Natural killer cell (primary cell): ENCODE measurements around the gene NOX1. TPM values are rescaled to one million over a fixed set of nuclear protein-coding genes. Genes with fewer than 3 reads are reported as not detected.

Source experiments
- ATAC-seq, 3 donors: fragments of 150-1000 bp in 2 of 3; fragments of 200-7000 bp in 1 of 3; cut with Tn5 transposase; 1 replicate in 1 of 3; 2 replicates in 2 of 3; pipeline ENCODE4 v1.10.0; 2021; ENCODE audit warnings: mild to moderate bottlenecking in 2 of 3, moderate library complexity in 2 of 3
- DNase-seq, 2 donors: peaks; one replicate each; pipeline versions ENCODE4 v3.0.0 to v3.0.0-alpha.2; 2013 to 2021; ENCODE audit warnings: mixed read lengths in 1 of 2
- H3K27ac ChIP-seq: one replicate; pipeline ENCODE4 v1.5.1; 2013; ENCODE audit warnings: mild to moderate bottlenecking, low read length
- H3K27me3 ChIP-seq: one replicate; pipeline ENCODE4 v1.6.1; 2013; ENCODE audit warnings: low read length; ENCODE audit not compliant: control insufficient read depth, insufficient read depth
- H3K36me3 ChIP-seq: one replicate; pipeline ENCODE4 v1.6.1; 2013; ENCODE audit warnings: low read length; ENCODE audit not compliant: control insufficient read depth, insufficient read depth
- H3K4me1 ChIP-seq: one replicate; pipeline ENCODE4 v1.6.1; 2013; ENCODE audit warnings: low read length; ENCODE audit not compliant: control insufficient read depth, insufficient read depth
- H3K4me3 ChIP-seq: one replicate; pipeline ENCODE4 v1.5.1; 2013; ENCODE audit warnings: low read length
- H3K9me3 ChIP-seq: one replicate; pipeline ENCODE4 v1.6.1; 2013; ENCODE audit warnings: low read length; ENCODE audit not compliant: control insufficient read depth, insufficient read depth
- H3K27ac Mint-ChIP-seq, 2 donors: one replicate each; pipeline ENCODE4 v1.8.0; 2022; ENCODE audit warnings: mild to moderate bottlenecking in 2 of 2, mixed read lengths in 2 of 2, moderate library complexity in 1 of 2
- H3K27me3 Mint-ChIP-seq, 2 donors: one replicate each; pipeline ENCODE4 v1.8.0; 2022; ENCODE audit warnings: low read depth in 2 of 2, mixed read lengths in 2 of 2
- H3K36me3 Mint-ChIP-seq: one replicate; pipeline ENCODE4 v1.8.0; 2022; ENCODE audit warnings: mixed read lengths
- H3K4me1 Mint-ChIP-seq, 2 donors: one replicate each; pipeline ENCODE4 v1.8.0; 2022; ENCODE audit warnings: mixed read lengths in 2 of 2
- H3K4me3 Mint-ChIP-seq: one replicate; pipeline ENCODE4 v1.8.0; 2022; ENCODE audit warnings: mild to moderate bottlenecking, moderate library complexity, mixed read lengths
- H3K9me3 Mint-ChIP-seq, 2 donors: one replicate each; pipeline ENCODE4 v1.8.0; 2022; ENCODE audit warnings: mixed read lengths in 2 of 2
- WGBS: methylation state at CpG from one replicate; pipeline ENCODE4 v1.1.7; 2013; ENCODE audit warnings: missing lambda C conversion rate; ENCODE audit not compliant: insufficient coverage; 5-methylcytosine and 5-hydroxymethylcytosine counted together
- intact Hi-C: fragments of 100-400 bp; cut with micrococcal nuclease; formaldehyde crosslinking; loops from one replicate; pipeline ENCODE4 v1.14.2; 2022
- total RNA-seq, 4 donors: library from RNA; stranded (reverse); fragments of 120-200 nt in 1 of 4; gene quantifications; one replicate each; pipeline versions ENCODE4 v1.2.3 to v1.2.4, GENCODE V29; 2013 to 2022
- TF ChIP-seq, protein P1 (sequence below): fragments of 200-600 bp; IDR thresholded peaks from one replicate; pipeline ENCODE4 v1.8.0; 2022; ENCODE audit warnings: antibody characterized with exemption

NOX1 gene
- total RNA-seq, 3 donors from 2014 or later (not counting 1 experiment from before 2014, with no cell fraction given), result not detected

DNA sequence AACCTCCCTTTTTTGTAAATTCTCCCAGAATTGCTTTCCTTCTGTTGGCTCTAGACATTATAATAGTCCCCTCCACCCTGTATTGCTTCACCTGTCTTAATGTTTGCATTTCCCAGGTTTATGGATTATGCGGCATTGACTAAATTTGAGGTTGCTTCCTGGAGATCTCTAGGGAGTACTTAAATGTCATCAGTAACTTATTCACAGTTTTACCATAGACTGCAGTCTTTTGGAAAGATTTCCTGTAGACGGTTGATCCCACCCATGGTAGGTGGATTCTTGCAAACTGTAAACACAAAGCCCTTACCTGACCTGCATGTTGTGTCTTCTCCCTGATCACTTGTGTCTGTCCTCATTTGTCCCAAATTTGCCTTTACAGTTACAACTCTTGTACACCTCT is 6.2 kb upstream of the NOX1 start:
- 89% methylated on average over 1 of the region's 2 CpGs for WGBS
- Histone ChIP-seq H3K9me3 (no peaks in the 10 kb centered on the region), H3K4me3 (no peak overlapping the region), H3K27ac (no peak overlapping the region), H3K4me1 (no peaks in the 10 kb centered on the region), H3K27me3 (no peaks in the 10 kb centered on the region), H3K36me3 (no peaks in the 10 kb centered on the region)
- H3K27ac Mint-ChIP-seq, result no peak overlapping the region
- intact Hi-C loops, result no loop called here
- H3K4me1 Mint-ChIP-seq, result no peaks in the 10 kb centered on the region
- ATAC-seq (no peak), DNase-seq (no peak)
- H3K4me3 Mint-ChIP-seq, result no peak overlapping the region
- H3K9me3 Mint-ChIP-seq, result no peaks in the 10 kb centered on the region
- H3K36me3 Mint-ChIP-seq, result no peaks in the 10 kb centered on the region
- TF ChIP-seq, protein P1, sequence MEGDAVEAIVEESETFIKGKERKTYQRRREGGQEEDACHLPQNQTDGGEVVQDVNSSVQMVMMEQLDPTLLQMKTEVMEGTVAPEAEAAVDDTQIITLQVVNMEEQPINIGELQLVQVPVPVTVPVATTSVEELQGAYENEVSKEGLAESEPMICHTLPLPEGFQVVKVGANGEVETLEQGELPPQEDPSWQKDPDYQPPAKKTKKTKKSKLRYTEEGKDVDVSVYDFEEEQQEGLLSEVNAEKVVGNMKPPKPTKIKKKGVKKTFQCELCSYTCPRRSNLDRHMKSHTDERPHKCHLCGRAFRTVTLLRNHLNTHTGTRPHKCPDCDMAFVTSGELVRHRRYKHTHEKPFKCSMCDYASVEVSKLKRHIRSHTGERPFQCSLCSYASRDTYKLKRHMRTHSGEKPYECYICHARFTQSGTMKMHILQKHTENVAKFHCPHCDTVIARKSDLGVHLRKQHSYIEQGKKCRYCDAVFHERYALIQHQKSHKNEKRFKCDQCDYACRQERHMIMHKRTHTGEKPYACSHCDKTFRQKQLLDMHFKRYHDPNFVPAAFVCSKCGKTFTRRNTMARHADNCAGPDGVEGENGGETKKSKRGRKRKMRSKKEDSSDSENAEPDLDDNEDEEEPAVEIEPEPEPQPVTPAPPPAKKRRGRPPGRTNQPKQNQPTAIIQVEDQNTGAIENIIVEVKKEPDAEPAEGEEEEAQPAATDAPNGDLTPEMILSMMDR, result no peak
- peaks cover 8 to 20% of the 10 kb centered on the region in 2 donors for H3K27me3 Mint-ChIP-seq

DNA sequence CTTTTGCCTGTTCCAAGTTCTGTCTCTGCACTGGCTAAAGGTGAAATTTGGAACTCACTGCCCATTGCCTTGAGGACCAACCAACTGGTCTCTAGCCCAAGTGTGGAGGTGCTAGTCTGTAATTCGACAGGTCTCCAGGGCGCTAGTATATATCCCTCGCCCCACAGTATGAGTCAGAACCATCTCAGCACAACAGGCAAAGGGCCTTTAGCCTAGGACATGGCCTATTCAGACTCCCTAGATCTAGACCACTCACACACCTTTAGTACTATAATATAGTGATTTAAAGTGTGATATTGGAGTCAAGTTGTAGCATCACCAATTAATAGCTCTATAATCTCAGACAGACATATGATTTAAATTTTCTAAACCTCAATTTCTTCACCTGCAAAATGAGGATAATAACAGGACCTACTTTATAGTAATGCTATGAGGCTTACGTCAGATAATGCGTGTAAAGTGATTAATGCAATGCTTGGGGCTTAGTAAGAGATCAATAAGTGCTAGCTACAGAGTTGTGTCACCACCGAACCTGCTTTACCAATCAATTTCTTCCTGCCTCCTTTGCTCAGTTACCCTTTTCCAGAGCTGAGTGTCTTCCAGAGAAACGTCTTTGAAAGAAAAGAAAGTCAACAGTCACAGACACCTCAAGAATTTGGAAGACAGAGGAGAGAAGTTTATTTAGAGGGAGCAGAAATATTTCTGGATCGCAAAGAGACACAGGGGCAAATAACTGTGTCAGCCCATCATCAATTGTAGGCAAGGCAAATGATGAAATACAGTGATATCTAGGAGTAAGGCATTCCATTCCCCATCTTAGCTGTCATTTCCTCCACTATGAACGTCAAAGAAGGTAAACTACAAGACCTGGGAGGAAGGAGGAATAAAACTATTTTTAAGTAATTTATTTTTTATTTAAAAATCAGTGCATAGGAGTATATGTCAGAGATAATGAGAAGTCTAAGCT is 2.3 kb downstream of the NOX1 start:
- Histone ChIP-seq H3K4me1 (no peaks in the 10 kb centered on the region), H3K27me3 (no peaks in the 10 kb centered on the region), H3K4me3 (no peak overlapping the region), H3K27ac (no peak overlapping the region), H3K36me3 (no peaks in the 10 kb centered on the region), H3K9me3 (no peaks in the 10 kb centered on the region)
- no peak for DNase-seq
- intact Hi-C loops, result no loop called here
- H3K4me1 Mint-ChIP-seq, result no peaks in the 10 kb centered on the region
- no peaks in the 10 kb centered on the region for H3K36me3 Mint-ChIP-seq
- no peak overlapping the region for H3K4me3 Mint-ChIP-seq
- peaks cover 13 to 20% of the 10 kb centered on the region in 2 donors for H3K27me3 Mint-ChIP-seq
- TF ChIP-seq, protein P1, result no peak
- no peak overlapping the region for H3K27ac Mint-ChIP-seq
- no peak for ATAC-seq
- H3K9me3 Mint-ChIP-seq, result no peaks in the 10 kb centered on the region
- WGBS, result 93% methylated on average over 4 of the region's 9 CpGs

DNA sequence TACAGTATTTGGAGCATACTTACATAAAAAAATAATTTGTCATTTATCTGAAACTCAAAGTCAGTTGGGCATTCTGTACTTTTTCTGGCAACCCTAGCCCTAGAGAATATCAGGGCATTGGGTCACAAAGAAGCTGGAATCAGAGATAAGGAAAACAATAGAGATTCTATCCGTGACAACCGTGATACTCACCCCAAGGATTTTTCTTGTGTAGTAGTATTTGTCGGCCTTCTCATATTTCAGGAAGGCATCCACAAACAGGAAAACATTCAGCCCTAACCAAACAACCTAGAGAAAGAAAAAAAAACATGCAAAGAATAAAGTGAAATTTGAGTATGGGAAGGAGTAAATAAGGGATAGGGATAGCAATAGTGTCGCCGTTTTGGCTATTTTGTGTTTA is 3.6 kb downstream of the NOX1 start:
- H3K27ac ChIP-seq, result no peak overlapping the region
- H3K4me3 ChIP-seq, result no peak overlapping the region
- TF ChIP-seq, protein P1, result no peak
- ATAC-seq (no peak), DNase-seq (no peak)
- Mint-ChIP-seq H3K4me1 (no peaks in the 10 kb centered on the region), H3K4me3 (no peak overlapping the region), H3K9me3 (no peaks in the 10 kb centered on the region), H3K36me3 (no peaks in the 10 kb centered on the region), H3K27ac (no peak overlapping the region), H3K27me3 (peaks cover 8 to 20% of the 10 kb centered on the region in 2 donors)
- no peaks in the 10 kb centered on the region for H3K27me3 ChIP-seq
- H3K36me3 ChIP-seq, result no peaks in the 10 kb centered on the region
- 89% methylated on average over 2 of the region's 5 CpGs for WGBS
- no peaks in the 10 kb centered on the region for H3K9me3 ChIP-seq
- intact Hi-C loops, result no loop called here
- no peaks in the 10 kb centered on the region for H3K4me1 ChIP-seq
